Activated B cell treated with CpG ODN at 0.5 μM for 24 hours (primary cell): ENCODE results near the gene GALNT9. TPM values are rescaled to one million over a fixed set of nuclear protein-coding genes. Genes with fewer than 3 reads are reported as not detected.

Source experiments
- ATAC-seq: fragments of 200-7000 bp; cut with Tn5 transposase; one replicate; pipeline ENCODE4 v1.10.0; 2021; ENCODE audit warnings: low read depth, mild to moderate bottlenecking, moderate library complexity
- CTCF ChIA-PET: fragments of 350-600 bp; sonication (Branson Sonifier 250); formaldehyde crosslinking; loops from one replicate; lab custom pipeline; 2021; ENCODE audit warnings: antibody characterized with exemption; lab: Charles Lee
- POLR2A ChIA-PET: fragments of 350-600 bp; sonication (Branson Sonifier 250); formaldehyde crosslinking; loops from one replicate; lab custom pipeline; 2021; ENCODE audit warnings: antibody characterized with exemption; lab: Charles Lee
- DNase-seq: peaks from one replicate; pipeline ENCODE4 v3.0.0; 2022
- H3K27ac Mint-ChIP-seq: one replicate; pipeline ENCODE4 v1.8.0; 2020; ENCODE audit warnings: mixed read lengths
- H3K27me3 Mint-ChIP-seq: one replicate; pipeline ENCODE4 v1.8.0; 2021; ENCODE audit warnings: mixed read lengths
- H3K36me3 Mint-ChIP-seq: one replicate; pipeline ENCODE4 v1.8.0; 2021; ENCODE audit warnings: low read depth, mixed read lengths
- H3K4me1 Mint-ChIP-seq: one replicate; pipeline ENCODE4 v1.8.0; 2021; ENCODE audit warnings: mixed read lengths
- H3K4me3 Mint-ChIP-seq: one replicate; pipeline ENCODE4 v1.8.0; 2020; ENCODE audit warnings: mild to moderate bottlenecking, mixed read lengths
- H3K9me3 Mint-ChIP-seq: one replicate; pipeline ENCODE4 v1.8.0; 2020; ENCODE audit warnings: mixed read lengths
- intact Hi-C: fragments of 100-400 bp; cut with micrococcal nuclease; formaldehyde crosslinking; loops from one replicate; pipeline ENCODE4 v1.15.1; 2024
- total RNA-seq: library from RNA; stranded (reverse); gene quantifications from 2 replicates; pipeline ENCODE4 v1.2.3, GENCODE V29; 2022
- TF ChIP-seq, protein P1 (sequence below): fragments of 200-600 bp; IDR thresholded peaks from one replicate; pipeline ENCODE4 v1.8.0; 2022; ENCODE audit warnings: antibody characterized with exemption, mild to moderate bottlenecking

GALNT9 gene
- total RNA-seq, 1 donor from 2014 or later: not detected

DNA sequence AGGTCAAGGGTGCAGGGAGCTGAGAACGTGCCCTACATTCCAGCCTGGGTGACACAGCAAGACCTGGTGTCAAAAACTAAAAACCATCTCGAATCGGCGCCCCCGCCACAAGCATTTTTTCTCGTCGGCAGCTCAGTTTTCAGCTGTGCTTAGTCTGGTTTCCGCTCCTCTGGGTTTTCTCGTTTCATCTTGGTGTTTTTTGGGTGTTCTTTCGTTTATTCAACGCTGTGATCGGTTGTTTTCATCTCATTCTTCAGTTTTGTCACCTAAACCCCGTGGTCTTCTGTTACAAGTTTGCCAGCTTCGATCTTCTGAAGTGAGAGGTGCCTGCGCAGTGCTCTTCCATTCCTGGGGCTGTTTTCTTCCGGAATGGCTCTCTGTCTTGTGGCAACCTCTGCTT, 143.7 kb downstream of the GALNT9 start:
- Mint-ChIP-seq H3K27ac (no peak overlapping the region), H3K4me1 (peaks cover 13% of the 10 kb centered on the region), H3K9me3 (peaks cover 9% of the 10 kb centered on the region), H3K27me3 (no peaks in the 10 kb centered on the region), H3K36me3 (peaks cover 2% of the 10 kb centered on the region), H3K4me3 (no peak overlapping the region)
- ChIA-PET POLR2A (no interaction called here), CTCF (no interaction called here)
- no peak for ATAC-seq
- intact Hi-C loops: no loop called here
- DNase-seq: no peak
- TF ChIP-seq, protein P1, sequence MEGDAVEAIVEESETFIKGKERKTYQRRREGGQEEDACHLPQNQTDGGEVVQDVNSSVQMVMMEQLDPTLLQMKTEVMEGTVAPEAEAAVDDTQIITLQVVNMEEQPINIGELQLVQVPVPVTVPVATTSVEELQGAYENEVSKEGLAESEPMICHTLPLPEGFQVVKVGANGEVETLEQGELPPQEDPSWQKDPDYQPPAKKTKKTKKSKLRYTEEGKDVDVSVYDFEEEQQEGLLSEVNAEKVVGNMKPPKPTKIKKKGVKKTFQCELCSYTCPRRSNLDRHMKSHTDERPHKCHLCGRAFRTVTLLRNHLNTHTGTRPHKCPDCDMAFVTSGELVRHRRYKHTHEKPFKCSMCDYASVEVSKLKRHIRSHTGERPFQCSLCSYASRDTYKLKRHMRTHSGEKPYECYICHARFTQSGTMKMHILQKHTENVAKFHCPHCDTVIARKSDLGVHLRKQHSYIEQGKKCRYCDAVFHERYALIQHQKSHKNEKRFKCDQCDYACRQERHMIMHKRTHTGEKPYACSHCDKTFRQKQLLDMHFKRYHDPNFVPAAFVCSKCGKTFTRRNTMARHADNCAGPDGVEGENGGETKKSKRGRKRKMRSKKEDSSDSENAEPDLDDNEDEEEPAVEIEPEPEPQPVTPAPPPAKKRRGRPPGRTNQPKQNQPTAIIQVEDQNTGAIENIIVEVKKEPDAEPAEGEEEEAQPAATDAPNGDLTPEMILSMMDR: no peak

DNA sequence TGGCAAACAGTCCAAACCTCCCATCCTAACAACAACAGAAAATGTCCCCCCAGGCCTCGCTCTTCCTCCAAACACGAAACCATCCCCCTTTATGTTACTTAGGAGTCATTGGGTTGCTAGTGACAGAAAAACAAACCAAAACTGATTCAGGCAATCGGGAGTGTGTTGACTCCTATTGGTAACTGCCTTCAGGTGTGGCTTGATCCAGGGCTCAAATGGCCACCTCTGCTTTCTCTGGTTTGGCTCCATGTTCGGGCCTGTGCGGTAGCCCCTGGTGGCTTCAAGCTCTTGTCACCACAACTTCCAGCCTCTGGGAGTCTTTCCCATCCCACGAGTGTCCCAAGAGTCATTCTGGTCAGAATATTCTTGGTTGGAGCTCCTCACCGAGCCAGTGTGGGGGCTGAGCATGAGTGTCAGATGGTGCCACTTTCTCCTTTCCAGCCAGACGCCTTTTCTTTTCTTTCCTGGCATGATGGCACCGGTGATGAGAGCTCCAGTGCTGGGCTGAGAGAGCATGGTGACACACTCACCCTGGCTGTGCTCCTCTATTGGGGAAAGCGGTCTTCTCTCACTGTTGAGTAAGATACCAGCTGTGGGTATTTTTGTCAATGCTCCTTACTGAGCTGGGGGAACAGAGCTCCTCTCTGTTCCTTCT, 146.6 kb downstream of the GALNT9 start:
- POLR2A ChIA-PET: no interaction called here
- TF ChIP-seq, protein P1: no peak
- ATAC-seq: no peak
- Mint-ChIP-seq H3K27ac (no peak overlapping the region), H3K4me3 (no peak overlapping the region), H3K9me3 (peaks cover 9% of the 10 kb centered on the region), H3K27me3 (peaks cover 8% of the 10 kb centered on the region), H3K36me3 (no peaks in the 10 kb centered on the region), H3K4me1 (peaks cover 6% of the 10 kb centered on the region)
- intact Hi-C loops: no loop called here
- DNase-seq: no peak
- CTCF ChIA-PET: no interaction called here

DNA sequence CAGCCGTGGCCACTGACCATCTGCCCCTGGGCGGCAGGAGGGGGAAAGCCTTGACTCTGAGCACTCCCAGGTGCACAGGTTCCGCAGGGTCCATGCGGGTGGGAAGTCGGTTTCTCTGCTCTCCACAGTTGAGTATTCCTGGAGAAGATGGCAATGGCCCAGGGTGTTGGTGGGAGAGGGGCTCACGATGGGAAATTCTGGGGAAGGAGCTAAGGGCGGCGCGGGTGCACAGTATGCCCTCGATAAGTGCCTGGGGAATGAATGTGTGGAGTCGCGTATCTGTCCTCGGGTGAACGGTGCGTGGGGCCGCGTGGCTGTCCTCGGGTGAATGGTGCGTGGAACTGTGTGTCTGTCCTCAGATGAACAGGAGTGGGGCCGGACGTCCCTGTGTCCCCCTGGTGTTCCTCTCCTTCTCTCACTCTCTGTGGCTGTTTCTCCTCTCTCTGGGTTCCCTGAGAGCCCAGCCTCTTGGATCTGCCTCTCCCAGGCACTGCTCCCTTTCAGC, 147.1 kb downstream of the GALNT9 start:
- H3K27ac Mint-ChIP-seq: no peak overlapping the region
- peaks cover 6% of the 10 kb centered on the region for H3K4me1 Mint-ChIP-seq
- intact Hi-C loops: no loop called here
- H3K9me3 Mint-ChIP-seq: peaks cover 9% of the 10 kb centered on the region
- POLR2A ChIA-PET: no interaction called here
- ATAC-seq (no peak), DNase-seq (no peak)
- H3K36me3 Mint-ChIP-seq: no peaks in the 10 kb centered on the region
- TF ChIP-seq, protein P1: no peak
- CTCF ChIA-PET: no interaction called here
- H3K27me3 Mint-ChIP-seq: peaks cover 8% of the 10 kb centered on the region
- no peak overlapping the region for H3K4me3 Mint-ChIP-seq

DNA sequence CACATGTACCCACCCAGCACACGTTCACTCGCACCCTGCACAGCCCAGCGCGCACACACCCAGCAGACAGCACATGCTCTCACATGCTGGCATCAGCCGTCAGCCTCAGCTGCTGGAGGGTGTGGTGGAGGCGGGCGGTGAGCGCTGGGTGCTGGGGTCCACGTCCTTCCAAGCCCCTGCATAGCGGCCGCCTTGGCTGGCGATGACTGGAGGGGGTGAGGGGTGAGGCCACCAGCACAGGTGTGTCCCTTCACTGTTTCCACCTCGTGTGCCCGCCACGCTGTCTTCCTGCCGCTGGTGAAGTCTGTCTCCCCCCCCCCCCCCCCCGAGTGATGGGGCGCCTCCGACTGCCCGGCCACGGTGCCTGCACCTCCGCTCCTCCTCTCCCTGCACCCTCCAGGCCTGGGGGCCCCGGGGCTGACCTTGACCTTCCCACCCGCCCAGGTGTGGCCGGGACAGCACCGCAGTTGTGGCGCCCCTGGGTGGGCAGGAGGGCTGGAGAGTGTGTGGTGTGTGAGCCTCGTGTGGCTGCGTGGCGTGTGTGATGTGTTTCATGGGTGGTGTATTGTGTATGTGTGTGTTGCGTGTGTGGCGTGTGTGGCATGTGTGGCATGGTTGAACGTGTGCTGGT, 147.7 kb downstream of the GALNT9 start:
- TF ChIP-seq, protein P1: no peak
- H3K36me3 Mint-ChIP-seq: no peaks in the 10 kb centered on the region
- CTCF ChIA-PET: no interaction called here
- POLR2A ChIA-PET: no interaction called here
- no peak overlapping the region for H3K27ac Mint-ChIP-seq
- DNase-seq (no peak), ATAC-seq (no peak)
- intact Hi-C loops: no loop called here
- H3K4me1 Mint-ChIP-seq: peaks cover 6% of the 10 kb centered on the region
- H3K4me3 Mint-ChIP-seq: no peak overlapping the region
- peaks cover 8% of the 10 kb centered on the region for H3K27me3 Mint-ChIP-seq
- H3K9me3 Mint-ChIP-seq: peaks cover 9% of the 10 kb centered on the region

DNA sequence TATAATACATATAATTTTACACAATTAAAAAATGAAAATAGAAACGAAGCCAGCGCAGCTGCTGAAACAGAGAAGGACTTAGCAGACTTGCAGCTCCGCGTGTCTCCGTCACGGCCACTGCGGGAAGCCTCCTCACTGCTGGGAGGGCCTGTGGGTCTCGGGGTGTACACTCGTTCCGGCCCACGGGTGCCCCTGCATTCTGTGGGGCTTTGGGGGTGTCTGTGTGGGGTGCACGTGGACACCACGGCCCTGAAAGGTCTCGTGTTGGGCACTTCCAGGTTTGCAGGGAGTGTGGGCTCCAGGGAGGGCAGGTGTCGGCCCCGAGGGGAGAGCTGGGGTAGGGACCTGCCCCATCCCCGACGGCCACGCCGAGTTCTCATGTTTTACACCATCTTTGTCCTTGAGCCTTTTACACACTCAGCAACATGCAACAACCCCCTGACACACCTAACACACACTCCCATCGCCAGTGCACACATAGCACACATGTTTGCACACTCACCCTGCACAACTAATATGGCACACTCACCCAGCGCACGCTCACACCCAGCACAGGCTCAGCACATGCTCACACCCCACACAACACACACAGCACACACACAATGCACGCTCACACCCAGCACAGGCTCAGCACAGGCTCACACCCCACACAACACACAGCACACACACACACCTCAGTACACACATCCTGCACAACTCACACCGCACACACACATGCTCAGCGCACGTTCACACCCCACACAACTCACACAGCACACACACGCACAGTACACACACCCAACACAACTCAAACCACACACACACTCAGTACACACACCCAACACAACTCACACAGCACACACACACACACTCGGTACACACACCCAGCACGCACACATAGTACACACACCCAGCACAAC, 148.5 kb downstream of the GALNT9 start:
- POLR2A ChIA-PET: no interaction called here
- Mint-ChIP-seq H3K4me1 (peaks cover 6% of the 10 kb centered on the region), H3K9me3 (peaks cover 8% of the 10 kb centered on the region), H3K36me3 (no peaks in the 10 kb centered on the region), H3K27me3 (peaks cover 10% of the 10 kb centered on the region), H3K27ac (no peak overlapping the region), H3K4me3 (no peak overlapping the region)
- CTCF ChIA-PET: no interaction called here
- ATAC-seq: no peak
- TF ChIP-seq, protein P1: no peak
- intact Hi-C loops: no loop called here
- DNase-seq: no peak
